GM18870 (cell line): ENCODE results near the gene NECTIN1.

Experiments
- ATAC-seq: cut with Tn5 transposase; IDR thresholded peaks from one replicate; pipeline ENCODE4 v1.9.1; 2021; ENCODE audit warnings: moderate library complexity; ENCODE audit not compliant: unreplicated experiment

NECTIN1 gene

GRCh38 chr11:119696378-119697222 is 32.4 kb downstream of the NECTIN1 start:
- no peak for ATAC-seq

DNA sequence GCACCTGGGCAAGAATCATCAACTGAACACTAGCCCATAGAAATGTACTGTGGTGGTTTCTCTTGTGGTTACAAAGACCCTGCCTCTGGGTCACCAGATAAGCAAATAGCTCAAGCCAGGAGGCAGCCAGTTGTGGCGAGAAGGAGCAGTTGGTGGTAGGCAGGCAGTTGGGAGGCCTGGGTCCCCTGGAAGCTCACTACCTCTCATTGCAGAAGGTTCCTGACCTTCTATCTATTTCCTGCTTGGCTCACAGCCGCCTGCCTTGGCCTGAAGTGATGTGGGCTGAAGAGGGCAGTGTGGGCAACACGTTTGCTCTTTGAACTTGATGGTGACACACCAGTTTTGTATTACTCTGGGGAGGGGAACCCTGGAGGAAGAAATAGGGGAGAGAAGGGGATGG is 34.7 kb downstream of the NECTIN1 start:
- ATAC-seq: no peak

DNA sequence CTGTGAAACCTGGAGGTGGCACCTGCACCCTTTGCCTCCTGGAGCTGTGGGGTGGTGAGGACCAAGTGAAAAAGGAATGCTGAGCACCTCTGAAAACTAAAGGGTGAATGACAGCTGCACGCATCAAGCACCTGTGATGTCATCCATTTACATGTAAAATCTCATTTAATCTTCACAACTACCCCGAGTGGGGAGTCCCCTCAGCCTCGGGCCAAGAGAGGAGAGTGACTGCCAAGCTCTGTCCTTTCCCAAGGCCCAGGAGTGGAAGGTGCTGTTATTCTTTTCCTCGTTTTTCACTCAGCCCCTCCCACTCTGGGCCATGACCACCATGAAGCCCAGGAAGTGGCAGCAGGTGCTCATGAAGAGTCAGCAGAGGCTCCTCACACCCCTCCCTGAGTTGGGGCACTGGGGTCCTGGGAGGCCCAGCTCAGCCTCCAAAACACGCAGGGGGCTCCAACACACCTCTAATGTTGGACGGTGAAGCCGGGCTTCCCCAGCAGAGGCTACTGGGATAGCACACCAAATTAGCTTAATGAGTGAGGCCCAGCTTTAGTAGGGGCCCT is 35.7 kb downstream of the NECTIN1 start:
- ATAC-seq: no peak

DNA sequence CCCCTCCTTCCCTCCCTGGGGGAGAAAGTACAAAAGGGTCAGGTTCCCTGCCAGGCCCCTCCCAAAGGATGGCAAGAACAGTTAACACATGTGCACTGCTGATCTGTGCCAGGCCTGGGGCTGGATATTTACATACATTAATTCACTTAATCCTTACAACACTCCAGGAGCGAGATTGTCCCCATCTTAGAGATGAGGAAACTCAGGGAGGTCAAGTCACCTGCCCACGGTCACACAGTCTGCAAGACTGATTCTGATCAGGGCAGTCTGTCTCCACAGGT is 36.5 kb downstream of the NECTIN1 start:
- no peak for ATAC-seq

DNA sequence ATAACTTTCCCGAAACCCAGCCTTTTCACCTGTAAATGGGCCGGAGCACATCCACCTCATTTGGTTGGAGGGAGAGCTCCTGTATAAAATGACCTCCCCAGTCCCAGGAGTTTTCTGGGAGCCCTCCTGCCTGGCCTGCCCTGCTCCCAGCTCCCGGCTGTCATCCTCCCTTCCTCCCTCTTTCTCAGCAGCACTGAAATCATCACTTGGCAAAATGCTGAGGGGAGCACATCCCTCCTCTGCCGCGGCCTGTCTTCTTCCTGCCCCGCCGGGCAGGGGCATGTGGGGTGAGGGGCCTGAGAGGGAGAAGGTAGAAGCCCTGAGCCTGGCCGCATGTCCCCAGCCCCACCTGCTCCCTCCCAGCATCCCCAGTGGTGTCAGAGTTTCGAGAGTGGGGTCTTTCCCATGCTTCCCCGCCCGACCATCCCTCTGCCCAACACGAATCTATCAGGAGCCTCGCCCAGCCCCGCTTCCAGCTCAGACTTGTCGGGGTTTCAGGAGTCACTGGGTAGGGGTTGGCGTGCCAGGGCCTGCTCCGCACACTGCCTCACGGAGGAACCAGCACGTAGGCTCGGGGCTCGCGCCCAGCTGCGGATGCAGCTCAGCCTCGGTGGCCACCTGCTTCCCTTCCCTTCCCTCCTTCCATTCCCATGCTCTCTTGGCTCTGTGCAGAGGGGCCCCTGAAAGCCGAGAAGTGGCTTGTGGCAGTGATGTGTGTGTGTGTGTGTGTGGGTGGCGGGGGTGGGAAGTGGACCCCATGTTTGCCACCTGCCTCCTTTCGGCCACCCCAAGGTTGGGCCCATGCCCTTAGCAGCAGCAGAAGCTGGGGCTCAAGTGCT is 37.1 kb downstream of the NECTIN1 start:
- no peak for ATAC-seq

GRCh38 chr11:119691020-119691666 is 37.9 kb downstream of the NECTIN1 start:
- no peak for ATAC-seq

DNA sequence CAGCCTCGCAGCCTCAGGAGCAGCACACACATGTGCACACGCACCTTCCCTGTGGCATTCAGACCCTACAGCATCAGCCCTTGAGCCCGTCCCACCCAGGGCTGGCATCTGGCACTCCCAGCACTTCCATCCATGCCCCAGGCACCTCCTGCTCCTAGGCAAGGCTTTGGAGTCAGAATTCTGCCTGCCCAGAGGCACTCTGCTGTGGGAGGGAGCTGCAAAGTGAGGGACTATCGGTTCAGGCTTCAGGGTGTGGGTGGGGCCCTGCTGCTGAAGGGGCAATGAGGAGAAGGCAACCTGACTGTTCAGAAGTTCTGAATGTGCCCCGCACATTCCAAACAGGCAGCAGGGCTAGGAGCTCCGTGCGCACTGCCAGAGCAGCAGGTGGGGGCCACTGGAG is 39.7 kb downstream of the NECTIN1 start:
- no peak for ATAC-seq

DNA sequence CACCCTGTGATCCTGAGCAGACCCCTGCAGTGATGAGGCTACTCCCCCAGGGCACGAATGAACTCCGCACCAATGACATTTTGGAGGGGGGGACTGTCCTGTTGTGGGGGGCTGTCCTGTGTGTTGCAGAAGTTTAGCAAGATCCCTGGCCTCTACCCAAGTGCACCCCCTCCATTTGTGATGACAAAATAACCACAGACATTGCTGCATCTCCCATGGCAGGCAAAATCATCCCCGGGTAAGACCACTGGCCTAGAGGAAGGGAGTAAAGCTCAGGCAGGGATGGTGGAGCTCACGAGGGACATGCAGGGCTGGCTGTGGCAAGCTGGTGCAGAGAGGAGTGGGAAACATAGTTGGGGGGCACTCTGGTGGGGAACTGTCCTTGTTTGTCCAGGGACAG is 40.6 kb downstream of the NECTIN1 start:
- no peak for ATAC-seq

- no peak for ATAC-seq
These were observed 41.5 kb downstream of the NECTIN1 start for GRCh38 chr11:119687373-119688046.

- no peak for ATAC-seq
These were observed 42.7 kb downstream of the NECTIN1 start for GRCh38 chr11:119686177-119686882.

- ATAC-seq: no peak
These were observed 43.8 kb downstream of the NECTIN1 start for GRCh38 chr11:119685111-119685746.

GRCh38 chr11:119684361-119685110 is 44.5 kb downstream of the NECTIN1 start:
- no peak for ATAC-seq

DNA sequence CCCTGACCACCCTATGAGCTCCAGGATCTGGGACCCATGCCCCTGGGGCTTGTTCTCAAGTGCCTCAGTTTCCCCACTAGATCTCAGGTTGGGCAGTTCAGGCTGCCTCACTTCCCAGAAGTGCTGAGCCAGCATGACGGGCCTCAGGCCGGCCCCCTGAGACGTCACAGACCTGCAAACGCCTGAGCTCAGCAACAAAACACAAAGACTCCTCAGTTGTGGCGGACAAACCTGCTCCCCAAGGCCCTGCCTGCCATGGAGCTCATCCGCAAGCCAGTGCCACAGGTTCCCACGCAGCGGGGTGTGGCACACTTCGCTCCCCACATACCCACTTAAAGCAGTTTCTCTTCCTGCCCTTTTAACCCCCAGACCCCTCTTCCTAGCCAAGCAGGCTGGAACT is 45.2 kb downstream of the NECTIN1 start:
- no peak for ATAC-seq

DNA sequence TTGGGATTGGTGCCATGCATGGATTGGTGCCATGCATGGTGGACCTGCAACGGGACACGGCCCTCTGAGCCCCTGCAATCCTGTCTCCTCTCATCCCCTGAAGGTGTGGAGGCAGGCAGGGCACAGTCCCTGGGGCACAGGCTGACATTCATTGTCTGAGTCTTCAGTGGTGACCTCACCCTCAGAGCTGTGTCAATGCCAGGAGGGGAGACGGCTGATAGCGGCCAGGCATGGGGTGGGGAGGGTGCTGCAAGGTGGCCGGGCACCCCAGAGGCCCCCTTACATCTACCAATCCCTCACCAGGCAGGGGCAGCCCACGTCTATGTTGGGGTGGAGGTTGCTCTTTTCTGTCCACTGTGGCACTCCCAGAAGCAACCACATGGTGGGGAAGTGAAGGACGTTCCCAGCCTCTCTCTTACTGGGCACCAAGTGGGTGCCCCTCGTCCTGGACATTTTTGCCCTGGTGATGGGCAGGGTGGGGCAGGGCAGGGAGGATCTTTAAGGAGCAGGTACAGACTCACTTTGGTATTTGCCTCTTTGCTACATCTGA is 47.6 kb downstream of the NECTIN1 start:
- no peak for ATAC-seq

GRCh38 chr11:119680541-119681360 is 48.2 kb downstream of the NECTIN1 start:
- ATAC-seq: no peak

DNA sequence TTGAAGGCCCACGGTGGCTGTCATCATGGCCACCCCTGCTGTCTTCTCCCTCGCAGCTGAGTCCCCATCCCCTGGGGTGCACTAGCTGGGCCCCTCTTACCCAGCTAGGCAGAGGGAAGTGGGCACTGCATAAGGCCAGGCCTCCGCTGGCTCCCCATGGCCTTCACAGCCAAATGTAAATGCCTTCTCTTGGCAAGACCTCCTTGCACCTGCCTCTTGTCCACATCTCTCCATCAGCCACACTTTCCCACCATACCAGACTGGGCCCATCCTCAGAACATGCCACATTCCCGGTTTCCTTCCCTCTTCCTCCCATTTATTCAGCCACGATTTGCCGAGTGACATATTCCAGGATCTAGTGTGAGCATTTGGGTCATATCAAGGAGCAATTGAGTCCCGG is 49.7 kb downstream of the NECTIN1 start:
- no peak for ATAC-seq

DNA sequence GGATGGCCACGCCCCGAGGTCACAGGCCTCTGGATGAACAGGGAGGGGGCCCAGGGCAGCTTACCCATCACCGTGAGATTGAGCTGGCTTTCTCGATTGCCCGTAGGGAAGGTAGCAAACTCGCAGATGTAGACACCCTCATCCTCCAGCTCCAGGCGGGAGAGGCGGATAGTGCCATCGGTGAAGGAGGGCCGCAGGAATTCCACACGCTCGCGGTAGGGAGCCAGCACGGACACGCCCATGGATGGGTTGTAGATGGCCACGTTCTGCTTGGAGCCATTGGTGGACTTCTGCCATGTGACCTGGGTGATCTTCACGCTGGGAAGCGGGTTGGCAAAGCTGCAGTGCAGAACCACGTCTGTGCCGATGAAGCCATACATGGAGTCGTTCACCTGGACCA is 50.6 kb downstream of the NECTIN1 start:
- ATAC-seq: no peak

- ATAC-seq: no peak
These were observed 51.2 kb downstream of the NECTIN1 start for GRCh38 chr11:119677840-119678239.
